MM.1S (cell line): Measurements from ENCODE around the gene MARCHF10.

Experiments used
- DNase-seq: peaks from one replicate; pipeline ENCODE4 v3.0.0-alpha.2; 2015
- H2AFZ ChIP-seq: fragments of 300-600 bp; sonication (generic); 2 replicates; pipeline ENCODE4 v1.6.0; 2016; ENCODE audit warnings: antibody characterized with exemption, low read length
- H3F3A ChIP-seq: fragments of 300-600 bp; sonication (generic); 2 replicates; pipeline ENCODE4 v1.6.1; 2016; ENCODE audit warnings: mild to moderate bottlenecking, antibody characterized with exemption, low read length, moderate library complexity, mixed read lengths; ENCODE audit not compliant: insufficient read depth
- H3K27ac ChIP-seq: fragments of 300-600 bp; sonication (generic); 2 replicates; pipeline ENCODE4 v1.5.1; 2016; ENCODE audit warnings: mild to moderate bottlenecking, low read length
- H3K27me3 ChIP-seq: fragments of 300-600 bp; sonication (generic); replicated peaks from 2 replicates; pipeline ENCODE4 v1.6.0; 2016; ENCODE audit warnings: low read length; ENCODE audit not compliant: insufficient read depth
- H3K36me3 ChIP-seq: fragments of 300-600 bp; sonication (generic); replicated peaks from 2 replicates; pipeline ENCODE4 v1.6.1; 2016; ENCODE audit warnings: mild to moderate bottlenecking, low read length, mixed read lengths; ENCODE audit not compliant: insufficient read depth
- H3K4me1 ChIP-seq: fragments of 300-600 bp; sonication (generic); 2 replicates; pipeline ENCODE4 v1.6.1; 2016; ENCODE audit warnings: low read length, mixed read lengths
- H3K4me2 ChIP-seq: fragments of 300-600 bp; sonication (generic); 2 replicates; pipeline ENCODE4 v1.6.0; 2016; ENCODE audit warnings: low read depth, low read length
- H3K4me3 ChIP-seq: fragments of 300-600 bp; sonication (generic); 2 replicates; pipeline ENCODE4 v1.5.1; 2016; ENCODE audit warnings: low read length, mixed read lengths
- H3K79me2 ChIP-seq: fragments of 300-600 bp; sonication (generic); 2 replicates; pipeline ENCODE4 v1.6.1; 2016; ENCODE audit warnings: mixed run types, low read length, mixed read lengths
- H3K9ac ChIP-seq: fragments of 300-600 bp; sonication (generic); 2 replicates; pipeline ENCODE4 v1.6.1; 2016; ENCODE audit warnings: low read length, mixed read lengths
- H3K9me2 ChIP-seq: fragments of 300-600 bp; sonication (generic); replicated peaks from 2 replicates; pipeline ENCODE4 v1.6.1; 2016; ENCODE audit warnings: mild to moderate bottlenecking, low read length, mixed read lengths; ENCODE audit not compliant: insufficient read depth
- H3K9me3 ChIP-seq: fragments of 300-600 bp; sonication (generic); replicated peaks from 2 replicates; pipeline ENCODE4 v1.6.1; 2016; ENCODE audit warnings: mild to moderate bottlenecking, low read length, mixed read lengths; ENCODE audit not compliant: insufficient read depth
- H4K20me1 ChIP-seq: fragments of 300-600 bp; sonication (generic); 2 replicates; pipeline ENCODE4 v1.6.1; 2016; ENCODE audit warnings: mild to moderate bottlenecking, low read length, moderate library complexity, mixed read lengths; ENCODE audit not compliant: insufficient read depth
- EZH2 ChIP-seq: fragments of 300-600 bp; sonication (generic); optimal IDR thresholded peaks from 2 replicates; pipeline ENCODE3; 2017; ENCODE audit warnings: low read depth, mild to moderate bottlenecking, antibody characterized with exemption, low read length, mixed read lengths
- EZH2phosphoT487 ChIP-seq: fragments of 300-600 bp; sonication (generic); IDR thresholded peaks from 2 replicates; pipeline ENCODE4 v1.6.1; 2018; ENCODE audit warnings: antibody characterized with exemption, low read length
- TF ChIP-seq, protein P1 (sequence below): fragments of 300-600 bp; sonication (generic); IDR thresholded peaks from 2 replicates; pipeline ENCODE4 v1.5.1; 2016; ENCODE audit warnings: antibody characterized with exemption, low read length, mixed read lengths

Gene MARCHF10

DNA sequence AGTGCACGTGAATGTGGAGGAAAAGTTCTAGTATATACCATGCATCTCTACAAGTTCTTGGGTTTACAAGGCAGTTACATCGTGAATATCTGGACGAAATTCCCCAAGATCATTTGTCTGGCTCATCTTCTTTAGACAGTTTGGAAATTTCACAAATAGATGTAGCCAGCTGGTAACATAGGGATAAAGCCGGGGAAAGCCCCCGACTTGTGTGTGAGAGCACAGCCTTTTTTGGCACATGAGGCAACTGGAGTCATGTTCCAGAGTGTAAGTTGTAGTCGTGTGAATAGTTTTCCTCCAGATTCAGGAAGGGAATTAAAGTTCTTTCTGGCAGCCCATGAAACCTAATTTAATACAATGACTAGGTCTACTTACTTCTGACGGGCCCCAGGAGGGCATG, 62.3 kb downstream of the MARCHF10 start:
- no peak for DNase-seq
- Histone ChIP-seq H3K9ac (no peak overlapping the region), H3K27me3 (no peaks in the 10 kb centered on the region), H3K79me2 (no peaks in the 10 kb centered on the region), H3K4me1 (no peaks in the 10 kb centered on the region), H3K9me3 (no peaks in the 10 kb centered on the region), H3K4me2 (no peak overlapping the region), H4K20me1 (no peaks in the 10 kb centered on the region), H3K9me2 (no peaks in the 10 kb centered on the region), H3K27ac (no peak overlapping the region), H3K4me3 (no peak overlapping the region), H2AFZ (no peak overlapping the region), H3F3A (no peaks in the 10 kb centered on the region), H3K36me3 (no peaks in the 10 kb centered on the region)
- TF ChIP-seq EZH2, result no peak
- no peak for TF ChIP-seq EZH2phosphoT487
- TF ChIP-seq, protein P1, sequence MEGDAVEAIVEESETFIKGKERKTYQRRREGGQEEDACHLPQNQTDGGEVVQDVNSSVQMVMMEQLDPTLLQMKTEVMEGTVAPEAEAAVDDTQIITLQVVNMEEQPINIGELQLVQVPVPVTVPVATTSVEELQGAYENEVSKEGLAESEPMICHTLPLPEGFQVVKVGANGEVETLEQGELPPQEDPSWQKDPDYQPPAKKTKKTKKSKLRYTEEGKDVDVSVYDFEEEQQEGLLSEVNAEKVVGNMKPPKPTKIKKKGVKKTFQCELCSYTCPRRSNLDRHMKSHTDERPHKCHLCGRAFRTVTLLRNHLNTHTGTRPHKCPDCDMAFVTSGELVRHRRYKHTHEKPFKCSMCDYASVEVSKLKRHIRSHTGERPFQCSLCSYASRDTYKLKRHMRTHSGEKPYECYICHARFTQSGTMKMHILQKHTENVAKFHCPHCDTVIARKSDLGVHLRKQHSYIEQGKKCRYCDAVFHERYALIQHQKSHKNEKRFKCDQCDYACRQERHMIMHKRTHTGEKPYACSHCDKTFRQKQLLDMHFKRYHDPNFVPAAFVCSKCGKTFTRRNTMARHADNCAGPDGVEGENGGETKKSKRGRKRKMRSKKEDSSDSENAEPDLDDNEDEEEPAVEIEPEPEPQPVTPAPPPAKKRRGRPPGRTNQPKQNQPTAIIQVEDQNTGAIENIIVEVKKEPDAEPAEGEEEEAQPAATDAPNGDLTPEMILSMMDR, result no peak

- Histone ChIP-seq H3F3A (no peaks in the 10 kb centered on the region), H3K27me3 (no peaks in the 10 kb centered on the region), H3K9ac (no peak overlapping the region), H3K9me3 (no peaks in the 10 kb centered on the region), H4K20me1 (no peaks in the 10 kb centered on the region), H3K36me3 (no peaks in the 10 kb centered on the region), H3K79me2 (no peaks in the 10 kb centered on the region), H3K4me2 (no peak overlapping the region), H3K27ac (no peak overlapping the region), H3K9me2 (no peaks in the 10 kb centered on the region), H2AFZ (no peak overlapping the region), H3K4me3 (no peak overlapping the region), H3K4me1 (no peaks in the 10 kb centered on the region)
- DNase-seq, result no peak
- TF ChIP-seq EZH2 (no peak), EZH2phosphoT487 (no peak)
- TF ChIP-seq, protein P1, result no peak
These were observed 63.9 kb downstream of the MARCHF10 start for GRCh38 chr17:62744259-62744658.

DNA sequence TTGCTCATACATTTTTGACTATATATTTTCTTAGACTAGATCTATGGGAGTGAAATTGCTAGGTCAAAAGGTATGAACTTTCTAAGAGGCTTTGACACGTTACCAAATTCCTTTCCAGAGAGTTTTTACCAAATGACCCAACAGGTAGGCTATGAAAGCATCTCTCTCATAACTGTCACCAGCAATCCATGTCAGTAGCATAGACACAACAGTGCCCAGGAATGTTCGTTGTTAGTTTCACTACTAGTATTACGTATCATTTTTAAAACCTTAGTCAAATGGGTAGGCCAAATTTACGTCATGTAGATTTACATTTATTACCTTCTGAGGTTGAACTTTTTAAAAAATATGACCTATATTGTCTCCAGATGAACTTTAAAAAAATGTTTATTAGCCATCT, 66.8 kb downstream of the MARCHF10 start:
- Histone ChIP-seq H3K79me2 (no peaks in the 10 kb centered on the region), H3K36me3 (no peaks in the 10 kb centered on the region), H3K27me3 (no peaks in the 10 kb centered on the region), H3F3A (no peaks in the 10 kb centered on the region), H3K4me2 (no peak overlapping the region), H3K9me2 (no peaks in the 10 kb centered on the region), H3K9me3 (no peaks in the 10 kb centered on the region), H3K9ac (no peak overlapping the region), H3K4me3 (no peak overlapping the region), H3K27ac (no peak overlapping the region), H2AFZ (no peak overlapping the region), H4K20me1 (no peaks in the 10 kb centered on the region), H3K4me1 (no peaks in the 10 kb centered on the region)
- TF ChIP-seq EZH2 (no peak), EZH2phosphoT487 (no peak)
- TF ChIP-seq, protein P1, result no peak
- no peak for DNase-seq
